ENCODE measurements around the gene SCAI.
"Not testable (repeated sequence)": the region's sequence is repeated elsewhere in the genome, so short reads cannot be mapped to it uniquely, and the experiment has no call there.

The SCAI gene

DNA sequence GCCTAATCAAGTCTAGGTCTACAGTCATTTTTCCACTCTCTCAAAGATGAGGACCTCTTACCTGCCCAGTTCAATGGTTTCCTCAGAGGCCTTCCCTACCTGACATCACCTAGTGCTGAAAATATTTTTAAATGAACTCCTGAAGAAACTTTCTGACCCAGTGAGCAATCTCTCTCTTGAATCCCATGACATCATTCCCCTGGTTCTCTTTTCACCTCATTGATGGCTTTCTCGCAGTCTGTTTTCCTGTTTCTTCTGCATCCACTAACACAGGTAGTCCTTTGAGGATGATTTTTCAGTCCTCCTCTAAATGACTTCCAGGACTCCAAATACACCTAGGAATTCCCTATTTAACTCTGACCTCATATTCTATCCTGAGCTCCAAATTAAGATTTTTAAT is 40.3 kb downstream of the SCAI start:
- no peak for DNase-seq

DNA sequence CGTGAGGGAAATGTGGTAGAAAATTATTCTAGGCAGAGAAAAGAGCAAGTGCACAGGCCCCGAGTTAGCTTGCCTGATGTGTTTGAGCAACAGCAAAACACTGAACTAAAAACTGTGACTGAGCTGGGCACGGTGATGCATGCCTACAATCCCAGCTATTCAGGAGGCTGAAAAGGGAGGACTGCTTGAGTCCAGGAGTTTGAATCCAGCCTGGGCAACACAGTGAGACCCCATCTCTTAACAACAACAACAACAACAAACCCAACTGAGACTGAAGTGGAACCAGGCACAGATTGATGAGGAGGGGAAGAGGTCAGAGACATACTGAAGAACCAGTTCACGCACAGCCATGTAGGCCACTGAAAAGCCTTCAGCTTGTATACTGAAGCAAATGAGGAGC is 42.5 kb downstream of the SCAI start:
- DNase-seq, result no peak

DNA sequence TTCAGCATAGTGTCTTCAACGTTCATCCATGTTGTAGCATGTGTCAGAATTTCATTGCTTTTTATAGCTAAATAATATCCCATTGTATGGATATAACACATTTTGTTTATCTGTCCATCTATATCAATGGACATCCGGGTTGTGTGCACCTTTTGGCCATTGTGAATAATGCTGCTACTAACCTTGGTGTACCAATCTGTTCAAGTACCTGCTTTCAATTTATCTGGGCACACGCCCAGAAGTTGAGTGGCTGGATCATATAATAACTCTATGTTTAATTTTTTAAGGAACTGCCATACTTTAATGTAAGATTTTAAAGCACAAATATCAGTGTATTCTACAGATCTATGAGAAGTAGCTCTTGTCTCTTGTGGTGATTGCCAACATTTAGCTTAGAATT is 43.5 kb downstream of the SCAI start:
- no peak for DNase-seq

DNA sequence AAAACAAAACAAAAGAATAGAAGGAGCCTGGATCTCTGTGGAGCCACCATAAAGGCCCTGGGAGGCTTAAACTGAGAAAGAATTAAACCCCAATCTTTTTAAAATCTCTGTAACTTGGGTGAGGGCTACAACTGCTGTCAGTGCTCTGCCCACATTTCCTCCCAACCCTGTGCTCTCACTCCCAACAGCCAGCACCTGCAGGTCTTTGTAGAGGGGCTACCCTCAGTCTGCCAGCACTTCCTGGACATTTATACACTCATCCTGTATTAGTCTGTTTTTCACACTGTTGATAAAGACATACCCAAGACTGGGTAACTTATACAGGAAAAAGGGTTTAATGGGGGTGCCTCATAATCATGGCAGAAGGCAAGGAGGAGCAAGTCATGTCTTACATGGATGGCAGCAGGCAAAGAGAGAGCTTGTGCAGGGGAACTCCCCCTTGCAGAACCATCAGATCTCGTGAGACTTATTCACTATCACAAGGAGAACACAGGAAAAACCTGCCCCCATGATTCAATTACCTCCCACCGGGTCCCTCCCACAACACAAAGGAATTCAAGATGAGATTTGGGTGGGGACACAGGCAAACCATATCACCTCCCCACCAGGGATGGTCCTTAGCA is 47.4 kb downstream of the SCAI start:
- no peak for DNase-seq

DNA sequence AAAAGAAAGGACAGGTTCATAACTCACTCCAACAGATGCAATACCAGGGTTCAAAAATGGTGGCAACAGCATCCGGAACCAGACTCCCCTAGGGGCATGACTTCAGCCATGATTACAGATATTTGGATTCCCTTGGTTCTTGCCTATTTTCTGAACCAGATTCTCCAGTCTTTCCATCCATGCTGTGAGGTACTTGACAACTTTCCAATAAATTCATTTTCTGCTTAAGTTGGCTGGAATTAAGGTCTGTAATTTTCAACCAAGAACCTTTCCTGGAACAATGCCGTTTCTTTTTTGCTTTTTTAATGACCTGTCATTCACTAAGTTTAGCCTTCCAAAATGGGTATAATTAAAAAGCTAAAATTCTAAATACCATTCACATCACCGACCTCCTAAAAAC is 52.2 kb downstream of the SCAI start:
- DNase-seq, result no peak

DNA sequence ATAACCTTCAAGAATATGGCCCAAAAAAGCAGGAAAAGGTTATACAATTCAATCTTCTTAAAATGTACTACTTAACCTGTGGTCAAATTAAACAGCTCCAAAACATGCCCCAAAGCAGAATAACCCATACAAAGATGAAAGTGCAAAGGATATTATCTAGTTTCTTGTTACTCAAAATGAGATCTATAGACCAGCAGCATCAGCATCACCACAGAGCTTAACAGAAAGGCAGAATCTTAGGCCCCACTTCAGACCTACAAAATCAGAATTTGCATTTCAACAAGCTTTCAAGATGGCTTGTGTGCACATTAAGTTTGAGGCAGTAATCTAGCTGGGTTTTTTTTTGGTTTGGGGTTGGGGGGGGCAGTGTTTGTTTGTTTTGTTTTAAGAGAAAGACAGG is 54.0 kb downstream of the SCAI start:
- no peak for DNase-seq

DNA sequence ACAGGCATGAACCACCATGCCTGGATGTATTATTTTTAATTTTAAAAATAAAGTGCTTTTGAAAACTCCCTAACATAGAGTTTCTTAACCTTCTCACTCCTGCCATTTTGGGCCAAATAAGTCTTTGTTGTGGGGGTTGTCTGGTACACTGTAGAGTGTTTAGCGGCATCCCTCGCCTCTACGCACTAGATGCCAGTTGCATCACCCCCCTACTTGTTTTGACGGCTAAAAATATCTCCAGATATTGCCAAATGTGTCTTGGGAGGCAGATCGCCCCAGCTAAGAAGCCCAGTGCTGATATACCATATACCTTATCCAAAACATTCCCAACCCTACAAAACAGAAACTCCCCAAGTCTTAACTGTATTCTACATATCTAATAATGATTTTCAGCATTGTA is 54.6 kb downstream of the SCAI start:
- no peak for DNase-seq

DNA sequence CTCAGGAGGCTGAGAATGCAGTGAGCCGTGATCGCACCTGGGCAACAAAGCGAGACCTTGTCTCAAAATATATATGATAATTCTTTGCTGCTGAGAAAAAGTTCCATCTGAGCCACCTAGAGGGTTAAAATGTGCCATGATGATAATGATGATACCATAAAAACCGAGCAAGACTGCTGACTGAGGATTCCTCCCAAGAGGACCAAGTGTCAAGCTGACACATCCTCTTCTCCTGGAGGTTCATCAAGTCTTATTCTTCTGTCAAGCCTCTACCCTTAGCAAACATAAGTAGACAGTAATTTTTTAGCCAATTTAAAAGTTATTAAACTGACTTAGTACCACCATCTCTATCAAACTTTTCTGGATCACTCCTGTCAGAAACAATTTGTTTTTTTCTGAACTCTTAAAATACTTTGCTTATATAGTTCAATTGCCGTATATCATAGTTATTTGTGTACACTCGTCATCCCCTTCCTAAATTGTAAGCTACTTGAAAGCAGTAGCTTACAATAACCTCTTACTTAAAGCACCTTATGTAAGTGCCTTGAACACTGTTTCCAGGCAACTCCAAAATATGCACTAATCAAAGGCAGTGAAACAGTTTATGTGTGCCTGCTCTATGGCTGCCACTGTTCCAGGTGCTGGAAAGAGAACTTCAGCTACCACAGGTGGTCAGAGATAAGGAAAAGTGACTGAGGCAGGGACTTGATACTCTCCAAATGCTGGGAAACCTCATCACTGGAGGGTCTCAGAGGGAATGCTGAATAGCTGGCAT is 57.4 kb downstream of the SCAI start:
- no peak for DNase-seq

DNA sequence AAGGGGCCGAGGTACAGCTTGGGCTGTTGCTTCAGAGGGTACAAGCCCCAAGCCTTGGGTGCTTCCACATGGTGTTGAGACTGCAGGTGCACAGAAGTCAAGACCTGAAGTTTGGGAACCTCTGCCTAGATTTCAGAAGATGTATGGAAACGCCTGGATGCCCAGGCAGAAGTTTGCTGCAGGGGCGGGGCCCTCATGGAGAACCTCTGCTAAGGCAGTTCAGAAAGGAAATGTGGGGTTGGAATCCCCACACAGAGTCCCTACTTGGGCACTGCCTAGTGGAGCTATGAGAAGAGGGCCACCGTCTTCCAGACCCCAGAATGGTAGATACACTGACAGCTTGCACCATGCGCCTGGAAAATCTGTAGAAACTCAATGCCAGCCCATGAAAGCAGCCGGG is 61.1 kb downstream of the SCAI start:
- DNase-seq, result not testable (repeated sequence)

DNA sequence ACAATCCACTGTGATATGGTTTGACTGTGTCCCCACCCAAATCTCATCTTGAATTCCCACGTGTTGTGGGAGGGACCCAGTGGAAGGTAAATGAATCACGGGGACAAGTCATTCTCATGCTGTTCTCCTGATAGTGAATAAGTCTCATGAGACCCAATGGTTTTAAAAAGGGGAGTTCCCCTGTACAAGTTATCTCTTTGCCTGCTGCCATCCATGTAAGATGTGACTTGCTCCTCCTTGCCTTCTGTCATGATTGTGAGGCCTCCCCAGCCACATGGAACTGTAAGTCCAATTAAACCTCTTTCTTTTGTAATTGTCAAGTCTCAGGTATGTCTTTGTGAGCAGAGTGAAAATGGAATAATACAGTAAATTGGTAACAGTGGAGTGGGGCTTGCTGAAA is 62.5 kb downstream of the SCAI start:
- DNase-seq, result not testable (repeated sequence)

DNA sequence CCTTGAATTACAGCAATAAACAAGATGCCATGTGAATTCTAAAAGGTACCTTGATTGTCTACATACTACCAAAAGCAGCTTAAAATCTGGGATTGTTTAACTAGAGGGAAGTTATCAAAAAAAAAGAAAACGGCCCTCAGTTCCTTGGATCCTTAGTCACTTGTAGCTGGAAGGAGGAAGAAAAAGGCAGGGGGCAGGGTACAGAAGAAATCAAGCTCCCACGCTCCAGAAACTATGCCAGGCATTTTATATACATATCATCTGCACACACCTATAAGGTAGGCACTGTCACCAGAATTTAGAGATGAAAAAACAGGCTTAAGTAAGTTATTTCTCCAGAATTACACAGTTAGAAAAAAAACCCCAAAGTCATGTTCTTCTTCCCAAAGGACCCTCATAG is 63.4 kb downstream of the SCAI start:
- DNase-seq, result no peak

DNA sequence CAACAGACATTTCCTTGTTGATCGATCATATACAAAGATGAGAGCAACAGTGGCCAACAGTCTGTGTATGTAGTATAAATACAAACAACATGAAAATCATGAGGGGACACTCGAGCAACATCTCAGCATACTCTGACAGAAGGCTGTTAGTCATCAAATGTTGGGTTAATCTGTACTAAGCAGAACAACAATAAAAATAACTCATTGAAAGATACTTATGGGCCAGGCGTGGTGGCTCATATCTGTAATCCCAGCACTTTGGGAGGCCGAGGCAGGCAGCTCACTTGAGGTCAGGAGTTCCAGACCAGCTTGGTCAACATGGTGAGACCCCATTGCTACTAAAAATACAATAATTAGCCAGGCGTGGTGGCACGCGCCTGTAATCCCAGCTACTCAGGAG is 67.3 kb downstream of the SCAI start:
- no peak for DNase-seq

DNA sequence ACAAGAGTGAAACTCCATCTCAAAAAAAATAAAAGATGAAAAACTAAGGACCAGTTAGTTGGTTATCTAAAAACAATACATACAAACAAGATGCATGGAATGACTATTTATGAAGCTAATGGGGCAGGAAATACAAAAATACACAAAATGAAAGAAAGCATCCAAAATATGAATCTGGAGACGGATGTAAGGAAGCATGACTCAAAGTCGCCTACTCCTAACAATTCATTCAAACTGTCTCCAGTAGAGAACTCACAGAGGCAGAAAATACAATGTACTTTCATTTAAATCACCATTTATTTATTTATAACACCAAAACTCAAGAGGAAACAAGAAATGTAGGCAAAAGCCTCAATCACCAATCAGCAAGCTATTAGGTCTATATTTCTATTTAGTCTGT is 68.4 kb downstream of the SCAI start:
- DNase-seq, result no peak

DNA sequence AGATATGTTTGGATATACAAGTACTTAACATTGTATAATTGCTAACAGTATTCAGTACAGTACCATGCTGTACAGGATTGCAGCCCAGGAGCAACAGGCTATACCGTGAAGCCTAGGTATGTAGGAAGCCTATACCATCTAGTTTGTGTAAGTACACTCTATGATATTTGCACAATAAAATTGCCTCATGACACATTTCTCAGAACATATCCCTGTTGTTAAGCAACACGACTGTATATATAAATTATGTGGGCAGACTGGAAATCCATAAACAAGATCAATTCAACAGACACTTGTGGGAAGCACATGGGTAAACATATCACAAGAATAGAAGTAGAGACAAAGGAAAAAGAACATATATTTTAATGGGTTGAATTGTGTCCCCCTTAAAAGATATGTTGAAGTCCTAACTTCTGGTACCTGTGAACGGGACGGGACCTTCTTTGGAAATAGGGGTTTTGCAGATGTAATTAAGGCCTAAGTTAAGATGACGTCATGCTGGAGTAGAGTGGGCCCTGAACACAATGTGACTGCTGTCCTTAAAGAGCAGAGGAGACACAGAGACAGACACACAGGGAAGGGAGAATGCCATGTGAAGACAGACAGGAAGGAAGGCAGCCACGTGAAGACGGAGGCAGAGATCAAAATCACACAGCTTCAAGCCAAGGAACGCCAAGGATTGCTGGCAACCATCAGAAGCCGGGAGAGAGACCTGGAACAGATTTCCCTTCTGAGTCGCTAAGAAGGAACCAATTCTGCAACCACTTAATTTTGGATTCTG is 76.3 kb downstream of the SCAI start:
- no peak for DNase-seq

DNA sequence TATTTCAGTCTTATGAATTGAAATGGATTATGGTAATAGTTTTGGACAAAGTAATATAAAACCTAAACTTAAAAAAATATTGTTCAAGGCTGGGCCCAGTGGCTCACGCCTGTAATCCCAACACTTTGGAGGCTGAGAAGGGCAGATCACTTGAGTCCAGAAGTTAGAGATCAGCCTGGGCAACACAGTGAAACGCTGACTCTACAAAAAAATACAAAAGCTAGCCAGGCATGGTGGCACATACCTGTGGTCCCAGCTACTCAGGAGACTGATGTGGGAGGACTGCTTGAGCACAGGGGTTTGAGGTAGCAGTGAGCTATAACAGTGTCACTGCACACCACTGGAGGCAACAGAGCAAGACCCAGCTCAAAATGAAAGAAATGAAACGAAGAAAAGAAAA is 81.9 kb downstream of the SCAI start:
- no peak for DNase-seq

DNA sequence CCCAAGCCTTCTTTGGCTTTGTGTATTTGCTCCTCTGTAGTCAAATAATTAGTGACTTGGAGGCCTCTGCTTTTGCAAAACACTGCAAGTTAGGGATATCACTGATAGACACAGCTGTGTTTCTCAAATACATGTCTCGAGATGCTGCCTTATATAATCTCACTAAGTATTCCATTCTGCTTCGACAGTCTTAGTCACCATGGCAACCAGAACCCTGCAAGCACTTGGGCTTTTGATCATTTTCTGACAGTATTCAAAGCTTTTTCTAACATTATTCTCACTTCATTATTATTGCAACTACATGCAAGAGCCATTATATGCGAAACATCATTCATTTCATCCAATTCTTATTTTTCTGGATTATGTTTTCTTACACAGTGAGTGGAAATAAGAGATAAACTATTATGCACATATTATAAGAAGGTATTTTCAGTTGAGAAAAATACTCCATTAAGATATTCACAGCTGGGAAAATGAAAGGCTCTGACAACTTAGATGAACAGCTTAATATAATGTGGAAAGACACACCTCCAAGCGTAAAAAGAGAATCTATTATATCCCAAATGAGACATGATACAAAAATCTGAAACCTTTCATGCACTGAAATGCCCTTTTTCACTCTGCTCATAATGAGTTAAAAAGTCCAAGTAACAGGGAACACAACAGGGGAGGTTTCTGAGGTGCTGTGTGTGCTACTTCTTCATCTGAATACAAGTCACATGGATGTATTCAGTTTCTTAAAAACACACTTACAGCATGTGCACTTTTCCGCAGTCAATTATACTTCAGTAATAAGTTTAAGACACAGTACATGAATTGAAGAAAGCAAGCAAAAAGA is 93.9 kb downstream of the SCAI start:
- DNase-seq, result no peak

DNA sequence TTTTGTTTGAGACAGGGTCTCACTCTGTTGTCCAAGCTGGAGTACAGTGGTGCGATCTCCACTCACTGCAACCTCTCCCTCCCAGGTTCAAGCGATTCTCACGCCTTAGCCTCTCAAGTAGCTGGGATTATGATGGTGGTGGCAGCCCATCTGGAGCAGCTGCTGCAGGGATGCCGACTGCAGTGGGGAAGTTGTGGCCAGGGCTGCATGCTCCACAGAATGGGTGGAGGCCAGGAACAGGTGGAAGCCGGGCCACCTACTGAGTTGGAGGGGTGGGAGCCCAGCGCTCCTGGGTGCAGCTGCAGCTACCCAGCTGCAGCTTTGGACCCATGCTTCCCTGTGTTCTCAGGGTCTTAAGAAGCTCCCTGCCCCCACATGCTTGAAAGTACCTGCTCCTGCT is 99.7 kb downstream of the SCAI start:
- no peak for DNase-seq

DNA sequence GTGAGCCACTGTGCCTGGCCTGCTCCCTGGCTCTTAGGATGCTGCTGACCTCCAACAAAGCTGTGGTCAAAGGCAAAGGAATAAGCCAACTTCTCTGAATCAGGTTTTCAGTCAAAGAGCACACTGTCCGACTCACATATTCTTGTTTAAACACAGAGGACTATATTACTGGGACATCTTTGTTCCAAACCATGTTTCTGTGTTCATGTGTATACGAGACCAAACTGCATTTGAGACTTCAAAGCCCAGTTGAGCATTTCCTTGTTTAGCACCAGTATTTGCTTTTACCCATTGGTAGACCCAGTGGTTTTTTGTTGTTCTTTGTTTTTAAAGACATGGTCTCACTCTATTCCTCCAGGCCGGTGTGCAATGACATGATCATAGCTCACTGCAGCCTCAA is 100.2 kb downstream of the SCAI start:
- no peak for DNase-seq

DNA sequence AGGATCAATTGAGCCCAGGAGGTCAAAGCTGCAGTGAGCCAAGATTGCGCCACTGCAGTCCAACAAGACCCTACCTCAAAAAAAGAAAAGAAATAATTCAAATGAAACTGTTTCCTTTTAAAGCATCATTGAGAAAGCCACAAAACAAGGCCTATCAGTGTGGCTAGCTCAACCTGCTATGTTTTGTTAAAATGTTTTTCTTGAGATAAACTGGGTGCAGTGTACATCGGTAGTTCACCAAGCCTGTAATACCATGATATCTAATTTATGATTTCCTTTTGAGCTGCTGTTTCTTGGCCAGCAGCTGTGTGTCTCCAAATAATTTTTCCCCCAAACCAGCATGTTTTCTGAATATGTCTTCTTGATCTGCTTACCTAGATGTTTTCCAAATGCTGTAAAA is 105.2 kb downstream of the SCAI start:
- no peak for DNase-seq

DNA sequence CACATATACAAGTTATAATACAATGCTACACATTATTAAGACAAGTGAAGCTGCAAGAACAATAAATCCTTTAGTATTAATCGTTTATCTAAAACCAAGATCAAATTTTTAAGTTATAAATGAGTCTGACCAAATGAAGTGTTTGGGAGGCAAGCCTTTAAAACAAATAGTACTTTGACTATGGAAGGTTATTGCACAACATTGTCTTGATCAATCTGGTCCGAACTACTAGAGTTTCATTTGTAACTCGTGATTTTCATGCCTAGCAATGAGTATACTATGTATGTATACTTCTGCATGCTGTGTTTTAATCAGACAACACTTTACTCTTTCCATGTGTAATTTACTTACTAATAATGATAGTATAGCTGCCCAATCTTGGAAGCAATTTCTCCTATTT is 115.3 kb downstream of the SCAI start:
- no peak for DNase-seq

DNA sequence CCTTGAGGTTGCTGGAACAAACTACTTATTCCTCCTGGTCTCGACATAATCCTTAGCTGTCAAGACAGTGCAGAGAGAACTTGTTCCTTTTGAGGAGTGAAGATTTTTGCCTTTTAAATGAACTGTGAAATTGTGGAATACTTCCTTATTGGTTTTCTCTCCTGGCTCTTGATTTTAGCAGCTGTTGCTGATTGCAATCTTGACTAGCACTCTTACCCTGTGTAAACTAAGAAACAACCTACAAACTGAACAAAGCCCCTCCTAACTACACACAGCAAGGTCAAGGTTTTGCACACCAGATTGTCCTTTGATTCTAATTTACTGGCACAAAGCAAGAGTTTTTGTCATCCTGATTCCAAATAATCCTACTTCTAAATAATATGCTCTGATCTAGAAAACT is 118.4 kb downstream of the SCAI start:
- no peak for DNase-seq

DNA sequence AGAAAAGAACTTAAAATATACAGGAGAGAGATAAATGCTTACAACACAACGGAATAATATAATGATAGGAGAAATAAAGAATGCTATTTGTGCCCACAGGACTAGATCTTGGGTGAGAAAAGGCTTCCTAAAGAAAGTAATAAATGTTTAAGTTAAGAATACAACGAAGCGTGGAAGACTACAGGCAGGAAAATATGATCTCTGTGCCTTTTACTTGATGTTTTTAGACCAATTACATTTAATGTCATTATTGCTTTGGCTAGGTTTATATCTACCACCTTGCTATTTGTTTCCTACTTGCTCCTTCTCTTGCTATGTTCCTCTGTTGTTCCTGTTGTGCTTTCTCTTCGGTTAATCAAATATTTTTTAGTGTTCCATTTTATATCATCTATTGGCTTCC is 122.3 kb downstream of the SCAI start:
- no peak for DNase-seq

DNA sequence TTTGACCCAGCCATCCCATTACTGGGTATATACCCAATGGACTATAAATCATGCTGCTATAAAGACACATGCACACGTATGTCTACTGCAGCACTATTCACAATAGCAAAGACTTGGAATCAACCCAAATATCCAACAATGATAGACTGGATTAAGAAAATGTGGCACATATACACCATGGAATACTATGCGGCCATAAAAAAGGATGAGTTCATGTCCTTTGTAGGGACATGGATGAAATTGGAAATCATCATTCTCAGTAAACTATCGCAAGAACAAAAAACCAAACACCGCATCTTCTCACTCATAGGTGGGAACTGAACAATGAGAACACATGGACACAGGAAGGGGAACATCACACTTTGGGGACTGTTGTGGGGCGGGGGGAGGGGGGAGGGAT is 127.7 kb downstream of the SCAI start:
- not testable (repeated sequence) for DNase-seq
